ENCODE measurements around the gene DAPK3.
"Not testable (repeated sequence)": the region's sequence is repeated elsewhere in the genome, so short reads cannot be mapped to it uniquely, and the experiment has no call there.

The DAPK3 gene

GRCh38 chr19:3977242-3978143, 6.6 kb upstream of the DAPK3 start:
- DNase-seq (ENCODE audit: insufficient read length, low spot score): no peak
- no peak for TF ChIP-seq POLR2A (IDR thresholded peaks at IDR 0.05; ENCODE audit: low read depth, low read length)
- no peak for FAIRE-seq

- no peak for DNase-seq (ENCODE audit: insufficient read length, low spot score)
- no peak for TF ChIP-seq POLR2A (IDR thresholded peaks at IDR 0.05; ENCODE audit: low read depth, low read length)
- FAIRE-seq: no peak
These were observed 5.8 kb upstream of the DAPK3 start for GRCh38 chr19:3976495-3977241.

- DNase-seq (ENCODE audit: insufficient read length, low spot score) (no peak), FAIRE-seq (no peak)
- TF ChIP-seq POLR2A (IDR thresholded peaks at IDR 0.05; ENCODE audit: low read depth, low read length): no peak
These were observed 4.8 kb upstream of the DAPK3 start for GRCh38 chr19:3975637-3976087.

- FAIRE-seq: no peak
- no peak for DNase-seq (ENCODE audit: insufficient read length, low spot score)
- no peak for TF ChIP-seq POLR2A (IDR thresholded peaks at IDR 0.05; ENCODE audit: low read depth, low read length)
These were observed 4.2 kb upstream of the DAPK3 start for GRCh38 chr19:3975144-3975543.

GRCh38 chr19:3970313-3970807, 539 bp downstream of the DAPK3 start:
- no peak for TF ChIP-seq POLR2A (IDR thresholded peaks at IDR 0.05; ENCODE audit: low read depth, low read length)
- DNase-seq (ENCODE audit: insufficient read length, low spot score) (no peak), FAIRE-seq (no peak)

- DNase-seq (ENCODE audit: insufficient read length, low spot score) (peak; percentile 51), FAIRE-seq (peak; percentile 52)
- TF ChIP-seq POLR2A (IDR thresholded peaks at IDR 0.05; ENCODE audit: low read depth, low read length): no peak
These were observed 1.2 kb downstream of the DAPK3 start for GRCh38 chr19:3969435-3970312.

GRCh38 chr19:3968556-3969434, 2.1 kb downstream of the DAPK3 start:
- no peak for TF ChIP-seq POLR2A (IDR thresholded peaks at IDR 0.05; ENCODE audit: low read depth, low read length)
- DNase-seq (ENCODE audit: insufficient read length, low spot score) (peak; percentile 90), FAIRE-seq (peak; percentile 80)

GRCh38 chr19:3967983-3968382, 2.9 kb downstream of the DAPK3 start:
- FAIRE-seq: not testable (repeated sequence)

GRCh38 chr19:3966051-3967017, 4.6 kb downstream of the DAPK3 start:
- FAIRE-seq (no peak), DNase-seq (ENCODE audit: insufficient read length, low spot score) (no peak)
- no peak for TF ChIP-seq POLR2A (IDR thresholded peaks at IDR 0.05; ENCODE audit: low read depth, low read length)

More at GRCh38 chr19:3967983-3968382, 2.9 kb downstream of the DAPK3 start:
- not testable (repeated sequence) for DNase-seq (ENCODE audit: insufficient read length, low spot score)

- FAIRE-seq (no peak), DNase-seq (ENCODE audit: insufficient read length, low spot score) (no peak)
- TF ChIP-seq POLR2A (IDR thresholded peaks at IDR 0.05; ENCODE audit: low read depth, low read length): no peak
These were observed 6.4 kb downstream of the DAPK3 start for GRCh38 chr19:3964256-3965194.

All from H54 (cell line).